HCT116 (cell line): ENCODE data around the gene HLA-B. TPM values are rescaled to one million over a fixed set of nuclear protein-coding genes. Genes with fewer than 3 reads are reported as not detected.
A peak's percentile ranks its signal among the peaks of the same experiment; 100 is the strongest.
"Not testable (repeated sequence)": the region's sequence is repeated elsewhere in the genome, so short reads cannot be mapped to it uniquely, and the experiment has no call there.

ENCODE experiments used
- ATAC-seq: fragments of 200-7000 bp; cut with Tn5 transposase; 2 replicates; pipeline ENCODE4 v1.9.1; 2020; ENCODE audit warnings: mild to moderate bottlenecking, moderate library complexity
- BruUV-seq: library from RNA; stranded (reverse); fragments of 400-500 nt; replicated peaks from 2 replicates; lab custom pipeline; 2021; lab: Mats Ljungman, UMichigan
- CTCF ChIA-PET: fragments of 300-600 bp; sonication (Branson Sonifier 250); formaldehyde crosslinking; loops from one replicate; lab custom pipeline; 2021; ENCODE audit warnings: antibody characterized with exemption; lab: Charles Lee
- POLR2A ChIA-PET: fragments of 300-600, 350-600 bp; sonication (Branson Sonifier 250); formaldehyde crosslinking; loops from one replicate; lab custom pipeline; 2021; ENCODE audit warnings: antibody characterized with exemption; lab: Charles Lee
- RAD21 ChIA-PET, 2 experiments: fragments of 300-600 bp; sonication (Branson Sonifier 250); formaldehyde crosslinking; loops; one replicate each; lab custom pipeline; 2023; ENCODE audit warnings: low total read pairs in 2 of 2; ENCODE audit not compliant: uncharacterized antibody in 2 of 2, unreplicated experiment in 2 of 2, low non-redundant PET in 1 of 2; lab: Charles Lee
- DNase-seq: peaks from one replicate; pipeline ENCODE4 v3.0.0-alpha.2; 2010; ENCODE audit warnings: low read depth, low spot score
- H2AFZ ChIP-seq: fragments of 200-600 bp; shearing (Covaris generic), sonication (generic); 2 replicates; pipeline ENCODE4 v1.6.1; 2017; ENCODE audit warnings: low read depth, mixed run types, mixed read lengths, antibody characterized with exemption, low read length; ENCODE audit not compliant: poor library complexity, severe bottlenecking
- H3K27ac ChIP-seq: 2 replicates; pipeline ENCODE4 v1.5.1; 2012; ENCODE audit warnings: low read depth, low read length
- H3K27me3 ChIP-seq: fragments of 200-600 bp; sonication (generic); 2 replicates; pipeline ENCODE4 v1.6.1; 2016; ENCODE audit warnings: mixed run types, low read length, mixed read lengths; ENCODE audit not compliant: insufficient read depth
- H3K36me3 ChIP-seq, 2 experiments: fragments of 200-500 bp in 1 of 2; fragments of 200-600 bp in 1 of 2; sonication (Bioruptor generic) in 1 of 2; sonication (generic) in 1 of 2; 2 replicates each; pipeline versions ENCODE4 v1.5.1 to v1.6.1; 2014 to 2016; ENCODE audit warnings: low read length in 2 of 2, inconsistent platforms in 1 of 2, mixed read lengths in 1 of 2, mixed run types in 1 of 2; ENCODE audit not compliant: insufficient read depth in 2 of 2, control insufficient read depth in 1 of 2
- H3K4me1 ChIP-seq, 2 experiments: fragments of 200-600 bp in 1 of 2; sonication (generic) in 1 of 2; 2 replicates each; pipeline versions ENCODE4 v1.5.1 to v1.6.1; 2012 to 2017; ENCODE audit warnings: low read length in 2 of 2, inconsistent platforms in 1 of 2, mild to moderate bottlenecking in 1 of 2, mixed read lengths in 1 of 2, mixed run types in 1 of 2, moderate library complexity in 1 of 2; ENCODE audit not compliant: insufficient read depth in 2 of 2, control insufficient read depth in 1 of 2
- H3K4me2 ChIP-seq: fragments of 200-600 bp; sonication (generic); 2 replicates; pipeline ENCODE4 v1.6.1; 2017; ENCODE audit warnings: mixed run types, low read length, mixed read lengths
- H3K4me3 ChIP-seq, 2 experiments: fragments of 200-600 bp in 1 of 2; sonication (generic) in 1 of 2; replicated peaks in 1 of 2; 2 replicates each; pipeline ENCODE4 v1.5.1; 2011 to 2016; ENCODE audit warnings: low read length in 2 of 2, control low read depth in 1 of 2, low read depth in 1 of 2, mild to moderate bottlenecking in 1 of 2, mixed read lengths in 1 of 2, mixed run types in 1 of 2
- H3K79me2 ChIP-seq: fragments of 200-600 bp; sonication (generic); 2 replicates; pipeline ENCODE4 v1.6.1; 2017; ENCODE audit warnings: mild to moderate bottlenecking, mixed run types, low read length, moderate library complexity, mixed read lengths; ENCODE audit not compliant: insufficient read depth
- H3K9ac ChIP-seq: fragments of 200-600 bp; sonication (generic); 2 replicates; pipeline ENCODE4 v1.6.1; 2016; ENCODE audit warnings: low read length, mixed read lengths
- H3K9me2 ChIP-seq: fragments of 200-600 bp; sonication (generic), shearing (Covaris generic); 2 replicates; pipeline ENCODE4 v1.6.1; 2017; ENCODE audit warnings: mixed run types, mild to moderate bottlenecking, moderate library complexity; ENCODE audit not compliant: insufficient read depth
- H3K9me3 ChIP-seq, 2 experiments: fragments of 200-500 bp in 1 of 2; fragments of 200-600 bp in 1 of 2; sonication (Bioruptor generic) in 1 of 2; sonication (generic) in 1 of 2; 2 replicates each; pipeline ENCODE4 v1.6.1; 2014 to 2017; ENCODE audit warnings: low read length in 2 of 2, mixed read lengths in 2 of 2, inconsistent platforms in 1 of 2, low read depth in 1 of 2, mild to moderate bottlenecking in 1 of 2, mixed run types in 1 of 2, moderate library complexity in 1 of 2; ENCODE audit not compliant: control insufficient read depth in 1 of 2, insufficient read depth in 1 of 2
- H4K20me1 ChIP-seq: fragments of 200-600 bp; sonication (generic), shearing (Covaris generic); 2 replicates; pipeline ENCODE4 v1.6.1; 2017; ENCODE audit warnings: mixed run types, mild to moderate bottlenecking, moderate library complexity; ENCODE audit not compliant: insufficient read depth
- ATF3 ChIP-seq: IDR thresholded peaks from 2 replicates; pipeline ENCODE4 v1.6.1; 2012
- CBX3 ChIP-seq: IDR thresholded peaks from 2 replicates; pipeline ENCODE4 v1.6.1; 2012; ENCODE audit warnings: low read depth
- CEBPB ChIP-seq: IDR thresholded peaks from 2 replicates; pipeline ENCODE4 v1.6.1; 2012; ENCODE audit warnings: low read depth
- EGR1 ChIP-seq: IDR thresholded peaks from 2 replicates; pipeline ENCODE4 v1.6.1; 2012; ENCODE audit warnings: low read depth
- ELF1 ChIP-seq: IDR thresholded peaks from 2 replicates; pipeline ENCODE4 v1.6.1; 2012; ENCODE audit warnings: low read depth, borderline replicate concordance
- EZH2 ChIP-seq: fragments of 200-600 bp; sonication (generic); IDR thresholded peaks from 2 replicates; pipeline ENCODE4 v1.6.1; 2017; ENCODE audit warnings: antibody characterized with exemption, mixed run types
- JUND ChIP-seq: IDR thresholded peaks from 2 replicates; pipeline ENCODE4 v1.6.1; 2012
- POLR2A ChIP-seq: IDR thresholded peaks from 2 replicates; pipeline ENCODE4 v1.7.0; 2011; ENCODE audit warnings: borderline replicate concordance; ENCODE audit not compliant: insufficient read depth, insufficient read length; ENCODE audit errors: extremely low read depth
- POLR2AphosphoS5 ChIP-seq: IDR thresholded peaks from 2 replicates; pipeline ENCODE4 v1.6.1; 2011; ENCODE audit warnings: mild to moderate bottlenecking, low read depth, low read length, moderate library complexity
- RAD21 ChIP-seq: IDR thresholded peaks from 2 replicates; pipeline ENCODE4 v1.6.1; 2012; ENCODE audit warnings: low read depth, mild to moderate bottlenecking
- REST ChIP-seq: IDR thresholded peaks from 2 replicates; pipeline ENCODE4 v1.6.1; 2012; ENCODE audit warnings: low read depth
- SIN3A ChIP-seq: IDR thresholded peaks from 2 replicates; pipeline ENCODE4 v1.6.1; 2012; ENCODE audit warnings: low read depth
- SP1 ChIP-seq: IDR thresholded peaks from 2 replicates; pipeline ENCODE4 v1.6.1; 2012; ENCODE audit warnings: low read depth
- SRF ChIP-seq: IDR thresholded peaks from 2 replicates; pipeline ENCODE4 v1.6.1; 2012; ENCODE audit warnings: low read depth
- TCF7L2 ChIP-seq: IDR thresholded peaks from 2 replicates; pipeline ENCODE4 v1.7.0; 2011; ENCODE audit warnings: borderline replicate concordance, inconsistent platforms; ENCODE audit not compliant: insufficient read depth, insufficient read length; ENCODE audit errors: extremely low read depth
- YY1 ChIP-seq: IDR thresholded peaks from 2 replicates; pipeline ENCODE4 v1.6.1; 2011; ENCODE audit warnings: low read length, low read depth, moderate library complexity, mild to moderate bottlenecking; ENCODE audit not compliant: insufficient replicate concordance; ENCODE audit errors: extremely low read depth
- ZFX ChIP-seq: fragments of 450-650 bp; IDR thresholded peaks from 2 replicates; pipeline ENCODE4 v1.6.1; 2017
- ZNF274 ChIP-seq: fragments of 200-500 bp; sonication (Bioruptor generic); IDR thresholded peaks from 2 replicates; pipeline ENCODE4 v1.6.1; 2014; ENCODE audit warnings: mild to moderate bottlenecking, low read depth, low read length, inconsistent platforms
- intact Hi-C: fragments of 100-400 bp; cut with micrococcal nuclease; formaldehyde crosslinking; loops from 2 replicates; pipeline ENCODE4 v1.10.0; 2022
- total RNA-seq: library from RNA; stranded (reverse); gene quantifications from one replicate; pipeline ENCODE4 v1.2.1, GENCODE V29; 2021; ENCODE audit not compliant: unreplicated experiment

HLA-B gene
- total RNA-seq, 1 experiment from 2014 or later, result 381 TPM

GRCh38 chr6:31404061-31404364, 47.0 kb upstream of the HLA-B start:
- H4K20me1 ChIP-seq, H3K27me3 ChIP-seq, BruUV-seq, ATAC-seq, H3K9me3 ChIP-seq, H3K36me3 ChIP-seq, DNase-seq, H2AFZ ChIP-seq, H3K9me2 ChIP-seq, RAD21 ChIA-PET: not testable (repeated sequence)
- Histone ChIP-seq H3K4me1 (peaks cover 20 to 45% of the 10 kb centered on the region in 2 experiments), H3K4me2 (peak overlapping the region; percentile 73), H3K79me2 (peaks cover 67% of the 10 kb centered on the region), H3K27ac (peak overlapping the region; percentile 93), H3K9ac (peak overlapping the region; percentile 78), H3K4me3 (peak overlapping the region; percentile 57 to 94)
- CTCF ChIA-PET, result interaction anchor here (1.3 kb wide), 1 partner anchor 38 kb away, joined by 7 read pairs; no protein-coding TSS in a partner anchor
- POLR2A ChIA-PET, result interaction anchor here (0.7 kb wide), 1 partner anchor 59 kb away, joined by 3 read pairs; no protein-coding TSS in a partner anchor
- intact Hi-C loops, result loop anchor here (5.0 kb wide), 1 partner anchor 258 kb away; the partner anchor contains the start of genes C6orf47 and GPANK1

GRCh38 chr6:31403283-31404060, 46.5 kb upstream of the HLA-B start, which contains the start of gene MICA:
TSS of gene MICA (plus strand) at chr6:31403595. CDS start at chr6:31403633, 38 bp downstream.
- Histone ChIP-seq H3K36me3 (no peaks in the 10 kb centered on the region), H3K27ac (peak within 1 kb of the TSS; percentile 93), H3K4me1 (peaks cover 25 to 50% of the 10 kb centered on the region in 2 experiments), H3K9me2 (no peaks in the 10 kb centered on the region), H3K9me3 (no peaks in the 10 kb centered on the region), H3K9ac (peak within 1 kb of the TSS; percentile 78), H3K27me3 (no peaks in the 10 kb centered on the region), H3K4me2 (peak within 1 kb of the TSS; percentile 73), H3K79me2 (peaks cover 62% of the 10 kb centered on the region), H4K20me1 (no peaks in the 10 kb centered on the region), H3K4me3 (peak within 1 kb of the TSS; percentile 57 to 94), H2AFZ (no peak within 1 kb of the TSS)
- RAD21 ChIA-PET, result no interaction called here
- DNase-seq, result peak; percentile 79
- POLR2A ChIA-PET, result interaction anchor here (0.5 to 0.7 kb wide), 2 partner anchors 59 to 289 kb away, joined by 3 read pairs; partner anchors contain the start of gene PSORS1C1
- no TSS peak for BruUV-seq
- intact Hi-C loops, result loop anchor here (5.0 kb wide), 1 partner anchor 259 kb away; the partner anchor contains the start of genes C6orf47 and GPANK1
- CTCF ChIA-PET, result interaction anchor here (1.3 kb wide), 1 partner anchor 39 kb away, joined by 7 read pairs; no protein-coding TSS in a partner anchor
- ATAC-seq, result peak; percentile 81
- TF ChIP-seq SRF (no peak), ZNF274 (no peak), EGR1 (no peak), CBX3 (no peak), EZH2 (no peak), JUND (no peak), POLR2A (peak; percentile 26), RAD21 (no peak), YY1 (no peak), REST (no peak), ZFX (peak; percentile 51), SP1 (peak; percentile 54), CEBPB (no peak), ATF3 (no peak), TCF7L2 (no peak), POLR2AphosphoS5 (peak; percentile 89), SIN3A (peak; percentile 69), ELF1 (no peak)
